ENCODE data around the gene CYP26C1. TPM values are rescaled to one million over a fixed set of nuclear protein-coding genes. Genes with fewer than 3 reads are reported as not detected.

CYP26C1 gene
- total RNA-seq, 4 donors from 2014 or later = 0.19 to 0.34 TPM; not detected in 2

DNA sequence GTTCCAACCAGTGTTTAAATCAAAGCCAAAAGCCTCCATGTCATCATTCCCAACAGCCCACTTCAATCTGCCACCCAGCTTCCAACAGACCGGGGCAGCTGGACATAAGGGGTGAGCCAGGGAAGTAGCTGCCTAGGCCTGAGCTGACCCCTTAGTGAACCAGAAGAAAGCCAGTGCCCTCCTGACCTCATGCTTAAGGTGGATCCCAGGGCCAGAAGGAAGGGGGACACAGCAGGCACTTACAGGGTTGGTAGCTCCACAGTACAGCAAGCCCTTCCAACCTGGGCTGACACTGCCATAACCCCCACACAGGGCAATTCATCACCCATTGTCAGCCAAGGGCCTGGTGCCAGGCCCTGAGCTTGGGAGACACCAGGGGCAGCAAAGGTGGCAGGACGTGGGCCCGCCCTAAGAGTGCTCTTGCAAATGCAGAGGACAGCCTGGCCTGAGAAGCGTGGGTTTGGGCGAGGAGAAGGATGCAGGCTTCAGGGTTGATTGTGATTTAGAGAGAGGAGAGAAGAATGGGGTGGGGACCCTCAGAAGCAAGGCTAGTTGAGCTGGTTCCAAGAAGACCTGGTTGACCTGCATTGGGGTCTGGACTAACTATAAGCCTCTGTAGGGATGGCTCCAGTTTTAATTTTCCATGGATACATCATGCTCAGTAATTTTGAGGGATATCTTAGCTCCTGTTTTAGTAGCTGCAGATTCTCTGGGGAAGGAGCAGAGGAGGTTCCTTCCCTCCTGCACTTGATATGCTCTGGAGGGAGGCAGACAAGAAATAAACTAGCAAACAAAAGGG lies 10.0 kb downstream of the CYP26C1 start:
- intact Hi-C loops (cut with DNase I) = no loop called here

GRCh38 chr10:93071177-93071472 lies 10.5 kb downstream of the CYP26C1 start:
- no peak overlapping the region for H3K27ac ChIP-seq
- TF ChIP-seq, protein P1, sequence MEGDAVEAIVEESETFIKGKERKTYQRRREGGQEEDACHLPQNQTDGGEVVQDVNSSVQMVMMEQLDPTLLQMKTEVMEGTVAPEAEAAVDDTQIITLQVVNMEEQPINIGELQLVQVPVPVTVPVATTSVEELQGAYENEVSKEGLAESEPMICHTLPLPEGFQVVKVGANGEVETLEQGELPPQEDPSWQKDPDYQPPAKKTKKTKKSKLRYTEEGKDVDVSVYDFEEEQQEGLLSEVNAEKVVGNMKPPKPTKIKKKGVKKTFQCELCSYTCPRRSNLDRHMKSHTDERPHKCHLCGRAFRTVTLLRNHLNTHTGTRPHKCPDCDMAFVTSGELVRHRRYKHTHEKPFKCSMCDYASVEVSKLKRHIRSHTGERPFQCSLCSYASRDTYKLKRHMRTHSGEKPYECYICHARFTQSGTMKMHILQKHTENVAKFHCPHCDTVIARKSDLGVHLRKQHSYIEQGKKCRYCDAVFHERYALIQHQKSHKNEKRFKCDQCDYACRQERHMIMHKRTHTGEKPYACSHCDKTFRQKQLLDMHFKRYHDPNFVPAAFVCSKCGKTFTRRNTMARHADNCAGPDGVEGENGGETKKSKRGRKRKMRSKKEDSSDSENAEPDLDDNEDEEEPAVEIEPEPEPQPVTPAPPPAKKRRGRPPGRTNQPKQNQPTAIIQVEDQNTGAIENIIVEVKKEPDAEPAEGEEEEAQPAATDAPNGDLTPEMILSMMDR (IDR thresholded peaks at IDR 0.05) = no peak
- TF ChIP-seq POLR2A (IDR thresholded peaks at IDR 0.05) = no peak
- H3K4me1 ChIP-seq = peaks cover 37 to 62% (median 40%) of the 10 kb centered on the region in 3 donors
- WGBS, 2 donors = 62 to 77% methylated on average over 6 to 7 of the region's 7 CpGs
- H3K36me3 ChIP-seq = no peaks in the 10 kb centered on the region
- intact Hi-C loops (cut with DNase I) = no loop called here
- peaks cover 25 to 100% (median 43%) of the 10 kb centered on the region in 4 donors for H3K27me3 ChIP-seq
- no peaks in the 10 kb centered on the region for H3K9me3 ChIP-seq
- DNase-seq = no peak
- no peak overlapping the region for H3K4me3 ChIP-seq

More for the DNA sequence above, 10.0 kb downstream of the CYP26C1 start:
- peaks cover 25 to 100% (median 44%) of the 10 kb centered on the region in 4 donors for H3K27me3 ChIP-seq
- no peaks in the 10 kb centered on the region for H3K9me3 ChIP-seq
- H3K4me3 ChIP-seq = no peak overlapping the region
- 76 to 90% methylated on average over 2 to 4 of the region's 5 CpGs for WGBS, 2 donors
- no peak overlapping the region for H3K27ac ChIP-seq
- H3K36me3 ChIP-seq = no peaks in the 10 kb centered on the region
- no peak for TF ChIP-seq POLR2A (IDR thresholded peaks at IDR 0.05)
- TF ChIP-seq, protein P1 (IDR thresholded peaks at IDR 0.05) = no peak
- no peak for DNase-seq
- peaks cover 40 to 68% (median 42%) of the 10 kb centered on the region in 3 donors for H3K4me1 ChIP-seq

DNA sequence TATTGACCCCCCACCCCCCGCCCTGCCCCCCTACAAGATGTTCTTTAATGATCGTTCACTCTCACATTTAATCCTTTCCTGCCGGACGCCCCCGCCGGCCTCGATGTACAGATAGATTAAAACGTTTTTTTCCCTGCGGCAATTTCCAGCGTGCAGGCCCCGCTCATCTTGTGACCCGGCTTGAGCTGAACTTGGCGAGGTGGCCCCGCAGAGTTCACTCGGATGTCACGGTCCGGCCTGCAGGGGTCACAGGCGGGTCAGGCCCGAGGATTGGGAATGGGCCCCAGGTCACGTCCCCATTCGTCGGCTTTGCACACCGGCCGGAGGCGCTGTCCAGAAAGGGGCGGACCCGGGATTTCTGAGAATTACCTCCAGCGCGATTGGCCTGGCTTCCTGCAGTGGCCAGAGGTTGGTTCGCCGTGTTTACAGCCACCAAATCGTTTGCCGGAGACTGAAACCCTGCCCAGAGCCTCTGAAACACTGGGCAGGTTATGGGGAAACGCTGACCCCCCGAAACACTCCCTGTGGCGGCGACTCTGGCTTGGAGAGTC lies 11.2 kb downstream of the CYP26C1 start:
- H3K9me3 ChIP-seq = no peaks in the 10 kb centered on the region
- DNase-seq = no peak
- no peak overlapping the region for H3K27ac ChIP-seq
- peaks cover 25 to 100% (median 40%) of the 10 kb centered on the region in 4 donors for H3K27me3 ChIP-seq
- no peaks in the 10 kb centered on the region for H3K36me3 ChIP-seq
- H3K4me3 ChIP-seq = peak overlapping the region in 3 of 4 donors; percentile 17 to 56 (median 34)
- intact Hi-C loops (cut with DNase I) = no loop called here
- TF ChIP-seq, protein P1 (IDR thresholded peaks at IDR 0.05) = no peak
- no peak for TF ChIP-seq POLR2A (IDR thresholded peaks at IDR 0.05)
- peaks cover 34 to 58% (median 40%) of the 10 kb centered on the region in 3 donors for H3K4me1 ChIP-seq
- WGBS, 2 donors = 0 to 8% methylated on average over 7 to 18 of the region's 37 CpGs

GRCh38 chr10:93072225-93072712 lies 11.7 kb downstream of the CYP26C1 start:
- intact Hi-C loops (cut with DNase I) = no loop called here
- peak overlapping the region in 3 of 4 donors; percentile 17 to 56 (median 34) for H3K4me3 ChIP-seq
- no peak overlapping the region for H3K27ac ChIP-seq
- peaks cover 25 to 100% (median 39%) of the 10 kb centered on the region in 4 donors for H3K27me3 ChIP-seq
- peaks cover 34 to 58% (median 40%) of the 10 kb centered on the region in 3 donors for H3K4me1 ChIP-seq
- TF ChIP-seq, protein P1 (IDR thresholded peaks at IDR 0.05) = no peak
- no peak for TF ChIP-seq POLR2A (IDR thresholded peaks at IDR 0.05)
- H3K9me3 ChIP-seq = no peaks in the 10 kb centered on the region
- no peak for DNase-seq
- 2% methylated on average over 15 of the region's 27 CpGs; no CpG with 5 or more reads in 1 of the 2 donors for WGBS, 2 donors
- no peaks in the 10 kb centered on the region for H3K36me3 ChIP-seq
